Mucosa of descending colon (tissue), 3 donors: ENCODE measurements around the gene SPPL2C. TPM values are rescaled to one million over a fixed set of nuclear protein-coding genes. Genes with fewer than 3 reads are reported as not detected.

ENCODE experiments used
- ATAC-seq: fragments of 200-7000 bp; cut with Tn5 transposase; one replicate; pipeline ENCODE4 v1.9.1; 2020; ENCODE audit warnings: mild to moderate bottlenecking, moderate library complexity
- DNase-seq, 3 donors: peaks; one replicate each; pipeline ENCODE4 v3.0.0-alpha.2; 2020
- H3K36me3 ChIP-seq: fragments of 200-600 bp; one replicate; pipeline ENCODE4 v1.8.0; 2021; ENCODE audit warnings: low read depth, mild to moderate bottlenecking
- H3K4me1 ChIP-seq: fragments of 200-600 bp; one replicate; pipeline ENCODE4 v1.8.0; 2021; ENCODE audit warnings: low read depth, mild to moderate bottlenecking
- H3K4me3 ChIP-seq: fragments of 200-600 bp; one replicate; pipeline ENCODE4 v1.8.0; 2021; ENCODE audit warnings: mild to moderate bottlenecking
- H3K9me3 ChIP-seq: fragments of 200-600 bp; one replicate; pipeline ENCODE4 v1.8.0; 2021; ENCODE audit warnings: mild to moderate bottlenecking
- intact Hi-C, 2 donors: fragments of 100-400 bp; cut with DNase I in 1 of 2; cut with micrococcal nuclease in 1 of 2; formaldehyde crosslinking; loops; one replicate each; pipeline versions ENCODE4 v1.11.0 to v1.11.1; 2022; cut with DNase I, micrococcal nuclease
- total RNA-seq, 3 donors: library from RNA; stranded (reverse); fragmentation: NEBNext Ultra II Directional in 2 of 3; extraction: Animal tissue kit (Norgen Biotek cat#: 25700) in 2 of 3; gene quantifications; one replicate each; pipeline versions ENCODE4 v1.2.1 to v1.2.4, GENCODE V29; 2021 to 2023
- TF ChIP-seq, protein P1 (sequence below): fragments of 200-600 bp; IDR thresholded peaks from one replicate; pipeline ENCODE4 v1.8.0; 2022; ENCODE audit warnings: antibody characterized with exemption, mild to moderate bottlenecking
- donor health status: DM: no; HTN: no; CAD: no; lungs with moderate emphysema.
- donor health status: DM: no; HTN: no; CAD: no.
- donor health status: DM: no; HTN: yes; CAD: no.

Gene SPPL2C
- total RNA-seq, 3 donors from 2014 or later, result not detected

DNA sequence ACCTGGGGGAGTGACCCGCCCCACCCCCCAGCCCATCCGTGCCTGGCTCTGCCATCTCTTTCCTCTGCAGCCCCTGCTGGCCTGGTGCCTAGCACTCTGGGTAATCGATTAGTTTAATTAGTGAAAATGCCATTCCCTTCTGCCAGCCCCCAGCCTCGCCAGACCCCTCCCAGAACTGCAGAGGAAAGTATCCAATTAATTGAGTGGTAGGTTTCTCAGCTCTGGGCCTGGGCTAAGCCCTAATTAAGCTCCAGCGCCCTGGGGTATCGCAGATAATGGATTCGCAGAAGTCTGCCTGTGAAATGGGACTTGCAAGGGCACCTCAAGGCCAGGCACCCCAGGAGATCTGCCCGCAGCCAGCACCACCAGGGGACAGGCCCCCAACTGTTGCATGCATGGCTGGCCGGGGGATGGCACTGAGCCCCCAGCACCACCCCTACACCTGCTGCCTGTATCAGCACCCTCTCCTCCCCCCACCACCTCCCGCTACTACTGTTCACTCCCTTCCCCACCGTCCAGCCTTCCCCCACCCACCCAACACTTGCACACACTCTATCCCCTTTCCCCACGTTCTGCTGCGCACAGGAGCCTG, 19.7 kb upstream of the SPPL2C start:
- TF ChIP-seq, protein P1, sequence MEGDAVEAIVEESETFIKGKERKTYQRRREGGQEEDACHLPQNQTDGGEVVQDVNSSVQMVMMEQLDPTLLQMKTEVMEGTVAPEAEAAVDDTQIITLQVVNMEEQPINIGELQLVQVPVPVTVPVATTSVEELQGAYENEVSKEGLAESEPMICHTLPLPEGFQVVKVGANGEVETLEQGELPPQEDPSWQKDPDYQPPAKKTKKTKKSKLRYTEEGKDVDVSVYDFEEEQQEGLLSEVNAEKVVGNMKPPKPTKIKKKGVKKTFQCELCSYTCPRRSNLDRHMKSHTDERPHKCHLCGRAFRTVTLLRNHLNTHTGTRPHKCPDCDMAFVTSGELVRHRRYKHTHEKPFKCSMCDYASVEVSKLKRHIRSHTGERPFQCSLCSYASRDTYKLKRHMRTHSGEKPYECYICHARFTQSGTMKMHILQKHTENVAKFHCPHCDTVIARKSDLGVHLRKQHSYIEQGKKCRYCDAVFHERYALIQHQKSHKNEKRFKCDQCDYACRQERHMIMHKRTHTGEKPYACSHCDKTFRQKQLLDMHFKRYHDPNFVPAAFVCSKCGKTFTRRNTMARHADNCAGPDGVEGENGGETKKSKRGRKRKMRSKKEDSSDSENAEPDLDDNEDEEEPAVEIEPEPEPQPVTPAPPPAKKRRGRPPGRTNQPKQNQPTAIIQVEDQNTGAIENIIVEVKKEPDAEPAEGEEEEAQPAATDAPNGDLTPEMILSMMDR, result no peak

DNA sequence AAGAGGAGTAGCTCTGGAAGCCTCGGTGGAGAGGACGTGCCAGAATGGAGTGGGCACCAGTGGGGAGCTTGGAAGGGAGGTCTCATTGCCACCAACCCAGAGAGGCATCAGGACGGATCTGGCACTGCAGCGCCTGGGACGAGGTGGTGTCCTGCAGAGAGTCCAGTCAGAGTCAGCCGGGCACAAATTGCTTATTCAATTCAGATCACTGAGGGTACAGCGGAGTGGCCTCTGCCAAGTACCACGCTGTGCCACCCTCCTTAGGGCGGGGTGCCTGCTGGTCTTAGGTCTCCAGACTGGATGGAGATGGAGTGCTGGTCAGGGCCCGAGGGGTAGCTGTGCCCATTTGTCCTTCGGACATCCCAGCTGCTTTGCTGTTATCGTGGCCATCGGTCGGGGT, 18.9 kb upstream of the SPPL2C start:
- intact Hi-C loops, result no loop called here
- no peaks in the 10 kb centered on the region for H3K4me1 ChIP-seq
- H3K36me3 ChIP-seq, result no peaks in the 10 kb centered on the region
- TF ChIP-seq, protein P1, result no peak
- H3K9me3 ChIP-seq, result no peaks in the 10 kb centered on the region
- ATAC-seq (no peak), DNase-seq (no peak)
- H3K4me3 ChIP-seq, result no peak overlapping the region

More for the DNA sequence above, 19.7 kb upstream of the SPPL2C start:
- Histone ChIP-seq H3K9me3 (no peaks in the 10 kb centered on the region), H3K36me3 (no peaks in the 10 kb centered on the region), H3K4me3 (no peak overlapping the region), H3K4me1 (no peaks in the 10 kb centered on the region)
- DNase-seq, result no peak
- intact Hi-C loops, result no loop called here
- no peak for ATAC-seq

DNA sequence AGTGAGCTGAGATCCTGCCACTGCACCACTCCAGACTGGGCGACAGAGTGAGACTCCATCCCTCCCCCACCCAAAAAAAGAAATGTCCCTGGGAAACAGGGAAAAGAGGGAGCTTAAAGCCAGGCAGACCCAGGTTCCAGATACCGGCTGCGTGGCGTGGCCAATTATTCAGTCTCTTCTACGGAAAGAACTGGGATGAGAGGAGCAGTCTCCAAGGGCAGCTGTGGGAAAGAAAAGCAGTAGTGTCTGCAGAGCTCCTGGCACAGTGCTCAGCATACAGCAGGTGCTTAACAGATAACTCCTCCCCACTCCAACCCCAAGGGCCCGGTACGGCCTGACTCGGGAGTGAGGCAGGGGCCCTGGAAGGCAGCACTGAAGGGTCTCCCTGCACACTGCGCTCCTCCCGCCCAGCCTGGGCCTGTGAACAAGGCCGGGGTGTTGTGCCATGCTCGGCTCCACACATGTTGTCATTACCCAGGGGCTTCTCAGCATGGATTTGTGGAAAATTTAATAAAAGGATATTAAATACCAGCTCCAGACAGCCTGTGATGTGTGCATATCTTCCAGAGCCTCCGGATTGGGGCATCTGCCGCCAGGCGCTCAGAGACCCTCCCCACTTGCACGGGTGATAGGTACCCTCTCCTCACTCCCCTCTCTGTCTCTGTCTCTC, 17.6 kb upstream of the SPPL2C start:
- TF ChIP-seq, protein P1, result no peak
- H3K9me3 ChIP-seq, result no peaks in the 10 kb centered on the region
- intact Hi-C loops, result no loop called here
- ATAC-seq, result no peak
- no peaks in the 10 kb centered on the region for H3K36me3 ChIP-seq
- no peaks in the 10 kb centered on the region for H3K4me1 ChIP-seq
- H3K4me3 ChIP-seq, result no peak overlapping the region
- DNase-seq, result no peak

DNA sequence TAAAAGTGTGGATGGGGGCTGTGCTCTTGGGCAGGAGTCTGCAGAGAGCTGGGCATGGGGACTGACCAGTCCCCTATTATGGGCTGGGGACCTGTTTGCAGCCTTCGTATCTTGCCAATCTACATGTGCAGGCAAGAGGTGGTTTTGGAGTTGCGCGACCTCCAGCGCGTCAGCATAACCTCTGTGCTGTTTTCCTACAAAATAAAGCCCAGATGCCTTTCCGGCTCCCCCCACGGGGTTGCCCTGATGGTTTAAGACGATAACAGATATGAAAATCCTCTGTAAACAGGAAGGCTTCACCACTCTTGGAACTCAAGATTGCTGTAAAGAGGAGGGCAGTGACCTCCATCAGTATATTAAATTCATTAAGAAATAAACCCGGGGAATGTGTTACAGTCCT, 16.5 kb upstream of the SPPL2C start:
- no peaks in the 10 kb centered on the region for H3K4me1 ChIP-seq
- no peak for ATAC-seq
- H3K4me3 ChIP-seq, result no peak overlapping the region
- TF ChIP-seq, protein P1, result no peak
- H3K9me3 ChIP-seq, result no peaks in the 10 kb centered on the region
- intact Hi-C loops, result no loop called here
- H3K36me3 ChIP-seq, result no peaks in the 10 kb centered on the region
- DNase-seq, result no peak

DNA sequence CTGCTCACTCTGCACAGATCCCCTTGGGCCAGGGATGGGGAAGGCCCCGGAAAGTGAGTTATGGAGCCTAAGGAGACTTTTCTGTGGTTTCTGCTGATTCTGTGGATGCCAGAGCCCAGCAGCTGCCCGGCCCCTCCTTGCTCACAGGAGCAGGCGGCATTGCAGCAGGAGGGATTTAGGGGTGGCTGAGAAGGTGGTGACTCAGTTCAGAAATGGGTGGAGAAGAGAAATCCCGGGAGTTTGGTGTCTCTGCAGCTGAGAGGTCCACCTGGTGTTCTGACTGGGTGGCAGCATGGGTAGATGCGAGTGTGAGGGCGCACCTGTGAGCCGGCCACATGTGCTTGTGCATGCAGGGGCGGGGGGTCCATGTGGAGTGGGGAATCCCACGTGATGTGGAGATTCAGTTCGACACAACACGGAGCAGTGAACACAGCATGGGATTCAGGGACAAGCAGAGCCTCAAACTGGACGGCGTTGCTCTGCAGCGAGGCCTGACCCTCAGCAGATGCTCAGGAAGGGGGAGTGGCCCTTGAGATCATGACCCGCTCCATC, 16.0 kb upstream of the SPPL2C start:
- Histone ChIP-seq H3K9me3 (no peaks in the 10 kb centered on the region), H3K4me3 (no peak overlapping the region), H3K36me3 (no peaks in the 10 kb centered on the region), H3K4me1 (no peaks in the 10 kb centered on the region)
- TF ChIP-seq, protein P1, result no peak
- intact Hi-C loops, result no loop called here
- ATAC-seq (no peak), DNase-seq (no peak)
